NCI-H2171 (cell line): ENCODE measurements around the gene HSDL2.
"Not testable (repeated sequence)": the region's sequence is repeated elsewhere in the genome, so short reads cannot be mapped to it uniquely, and the experiment has no call there.

Experiments
- DNase-seq: peaks from one replicate; lab custom pipeline; 2025; lab: John Stamatoyannopoulos, UW

Gene HSDL2

DNA sequence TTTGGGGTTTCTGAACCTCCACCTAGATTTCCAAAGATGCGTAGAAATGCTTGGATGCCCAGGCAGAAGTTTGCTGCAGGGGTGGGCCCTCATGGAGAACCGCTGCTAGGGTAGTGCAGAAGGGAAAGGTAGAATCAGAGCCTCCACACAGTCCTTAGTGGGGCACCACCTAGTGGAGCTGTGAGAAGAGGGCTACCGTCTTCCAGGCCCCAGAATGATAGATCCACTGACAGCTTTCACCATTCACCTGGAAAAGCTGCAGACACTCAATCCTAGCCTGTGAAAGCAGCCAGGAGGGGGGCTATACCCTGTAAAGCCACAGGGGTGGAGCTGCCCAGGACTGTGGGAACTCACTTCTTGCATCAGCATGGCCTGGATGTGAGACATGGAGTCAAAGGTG lies 13.3 kb upstream of the HSDL2 start:
- DNase-seq: no peak

DNA sequence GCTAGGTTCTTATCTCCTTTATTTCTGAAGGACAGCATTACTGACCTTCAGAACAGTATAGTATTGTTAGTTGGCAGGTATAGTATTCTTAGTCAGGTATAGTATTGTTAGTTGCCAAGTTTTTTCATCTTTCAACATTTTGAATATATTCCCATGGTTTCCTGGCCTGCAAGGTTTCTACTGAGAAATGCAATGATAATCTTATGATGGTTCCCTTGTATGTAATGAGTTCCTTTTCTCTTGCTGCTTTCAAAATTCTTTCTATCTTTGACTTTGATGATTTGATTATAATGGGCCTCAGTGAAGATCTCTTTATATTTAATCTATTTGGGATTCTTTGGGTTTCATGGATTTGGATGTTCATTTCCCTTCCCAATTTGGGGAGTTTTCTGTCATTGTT lies 12.4 kb upstream of the HSDL2 start:
- DNase-seq: no peak

DNA sequence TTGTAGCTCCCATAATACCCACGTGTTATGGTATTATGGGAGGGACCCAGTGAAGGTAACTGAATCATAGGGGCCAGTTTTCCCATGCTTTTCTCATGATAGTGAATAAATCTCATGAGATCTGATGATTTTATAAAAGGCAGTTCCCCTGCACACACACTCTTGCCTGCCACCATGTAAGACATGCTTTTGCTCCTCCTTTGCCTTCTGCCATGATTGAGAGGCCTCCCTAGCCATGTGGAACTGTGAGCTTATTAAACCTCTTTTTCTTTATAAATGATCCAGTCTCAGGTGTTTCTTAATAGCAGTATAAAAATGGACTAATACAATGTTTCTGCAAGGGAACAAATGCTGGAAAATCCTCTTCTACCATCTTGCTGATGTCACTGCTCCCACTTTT lies 10.1 kb upstream of the HSDL2 start:
- no peak for DNase-seq

GRCh38 chr9:112371060-112371459 lies 8.8 kb upstream of the HSDL2 start:
- DNase-seq: no peak

- DNase-seq: not testable (repeated sequence)
Observed at GRCh38 chr9:112373666-112374065, 6.2 kb upstream of the HSDL2 start.

DNA sequence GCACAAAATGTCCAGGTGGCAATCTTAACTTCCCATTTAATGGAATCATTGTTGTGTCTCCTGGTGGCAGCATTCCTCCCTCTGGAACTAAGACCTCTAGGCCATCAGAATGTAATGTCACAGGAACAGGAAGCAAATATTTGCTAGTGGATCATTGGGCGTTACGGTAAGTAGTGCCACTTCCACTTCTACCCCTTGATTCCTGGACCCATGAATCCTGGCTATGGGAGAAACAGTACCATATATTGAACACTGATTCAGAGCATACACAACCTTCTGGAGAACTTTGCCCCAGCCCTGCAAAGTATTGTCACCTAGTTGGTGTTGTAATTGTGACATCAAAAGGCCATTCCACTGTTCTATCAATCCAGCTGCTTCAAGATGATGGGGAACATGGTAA lies 5.7 kb upstream of the HSDL2 start:
- not testable (repeated sequence) for DNase-seq

- DNase-seq: no peak
Observed at GRCh38 chr9:112375361-112375760, 4.5 kb upstream of the HSDL2 start.

GRCh38 chr9:112377087-112377486 lies 2.8 kb upstream of the HSDL2 start:
- no peak for DNase-seq

DNA sequence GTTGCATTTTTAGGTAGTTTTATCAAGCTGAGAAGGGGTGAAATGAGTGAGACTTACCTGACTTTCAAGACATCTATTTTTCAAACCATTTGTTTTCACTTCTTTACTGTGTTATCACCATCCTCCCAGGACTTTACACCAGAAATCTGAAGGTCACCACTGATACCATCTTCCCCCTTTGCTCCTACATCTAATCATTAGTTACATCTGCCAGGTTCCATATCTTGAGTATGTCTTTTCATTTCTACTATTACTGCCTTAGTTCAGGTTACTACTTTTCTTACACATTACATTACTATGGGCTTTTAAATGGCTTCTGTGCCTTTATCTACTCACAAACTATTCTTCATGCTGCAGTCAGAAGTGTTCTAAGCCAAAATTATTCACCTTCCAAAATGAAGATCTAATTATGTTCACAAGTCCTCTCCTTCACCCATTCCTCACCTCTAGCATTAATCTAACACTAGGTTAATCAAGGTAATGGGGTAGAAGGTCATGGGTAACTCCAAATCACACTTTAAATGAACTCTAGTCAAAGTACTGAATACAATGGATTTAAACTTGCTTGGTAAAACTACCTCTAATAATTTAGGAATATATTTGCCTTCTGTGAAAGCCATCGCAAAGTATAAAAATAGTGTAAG lies 2.1 kb upstream of the HSDL2 start:
- no peak for DNase-seq

DNA sequence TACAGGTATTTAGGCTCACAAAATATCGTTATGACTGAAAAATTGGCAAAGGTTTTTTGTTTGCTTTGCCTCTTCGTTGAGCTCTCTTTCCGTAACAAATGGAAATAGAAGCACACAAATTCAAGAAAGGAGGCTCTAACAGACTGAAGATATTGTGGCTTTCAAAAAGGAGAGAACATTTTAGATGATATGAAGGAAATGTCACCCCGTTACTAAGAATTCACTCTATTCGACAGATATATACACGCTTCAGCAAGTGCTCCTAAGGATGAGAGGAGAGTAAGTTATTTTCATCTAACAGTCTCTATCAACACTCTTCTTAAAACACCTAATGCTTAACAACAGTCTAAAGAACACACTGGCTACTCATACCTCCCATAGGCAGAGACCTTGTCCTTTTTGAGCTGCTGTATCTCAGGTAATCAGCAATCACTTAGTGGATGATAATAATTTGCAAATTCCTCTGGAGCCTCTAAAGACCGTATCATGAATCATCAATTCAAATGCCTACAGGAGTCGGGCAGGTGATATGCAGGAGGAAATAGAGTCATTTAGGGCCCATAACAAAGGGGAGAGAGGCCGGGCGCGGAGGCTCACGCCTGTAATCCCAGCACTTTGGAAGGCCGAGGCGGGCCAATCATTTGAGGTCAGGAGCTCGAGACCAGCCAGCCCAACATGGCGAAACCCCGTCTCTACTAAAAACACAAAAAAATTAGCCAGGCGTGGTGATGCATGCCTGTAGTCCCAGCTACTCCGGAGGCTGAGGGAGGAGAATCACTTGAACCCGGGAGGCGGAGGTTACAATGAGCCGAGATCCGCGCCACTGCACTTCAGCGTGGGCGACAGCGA lies 1.4 kb upstream of the HSDL2 start:
- DNase-seq: no peak

DNA sequence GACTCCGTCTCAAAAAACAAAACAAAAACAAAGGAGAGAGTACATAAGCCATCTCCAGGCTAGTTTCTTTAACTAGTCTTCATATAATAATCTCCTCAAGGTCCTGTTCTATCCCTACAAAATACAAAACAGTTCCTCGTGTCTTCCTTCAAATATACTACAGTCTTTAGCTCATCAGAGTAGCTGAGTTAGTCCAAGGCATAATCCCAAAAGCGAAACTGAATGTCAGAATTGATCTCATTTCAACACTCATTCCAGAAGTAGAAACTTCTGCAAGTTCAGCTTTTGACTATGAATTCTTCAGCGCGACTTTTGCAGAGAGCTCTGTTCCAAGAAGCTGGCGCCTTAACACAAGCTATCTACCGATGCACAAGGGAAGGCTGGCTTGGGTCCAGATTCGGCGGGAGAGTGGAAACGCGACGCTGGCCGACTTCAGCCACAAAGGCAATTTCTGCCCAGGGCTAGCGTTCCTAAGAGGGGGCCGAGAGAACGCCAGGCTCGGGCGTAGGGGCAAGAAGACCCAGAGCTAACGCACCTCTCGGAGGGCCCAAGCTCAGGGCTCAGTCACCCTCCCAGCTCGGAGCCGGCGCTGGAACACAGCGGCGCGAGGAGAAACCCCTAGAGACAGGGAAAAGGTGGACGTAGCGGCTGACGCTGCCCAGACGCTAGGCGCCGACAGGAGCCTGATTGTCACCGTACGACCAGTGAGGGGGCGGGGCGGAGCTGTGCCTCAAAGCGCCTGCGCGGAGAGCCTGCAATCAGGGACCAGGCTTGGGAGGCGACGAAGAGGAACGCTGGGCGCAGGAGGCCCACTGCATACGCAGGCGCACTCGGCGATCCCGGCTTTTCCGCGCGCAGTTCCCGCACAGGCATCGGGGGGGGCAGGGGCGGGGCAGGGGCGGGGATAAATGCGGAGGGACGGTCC lies 469 bp upstream of the HSDL2 start:
- DNase-seq: peak; percentile 95

- no peak for DNase-seq
Observed at GRCh38 chr9:112380825-112381221, 915 bp downstream of the HSDL2 start.

DNA sequence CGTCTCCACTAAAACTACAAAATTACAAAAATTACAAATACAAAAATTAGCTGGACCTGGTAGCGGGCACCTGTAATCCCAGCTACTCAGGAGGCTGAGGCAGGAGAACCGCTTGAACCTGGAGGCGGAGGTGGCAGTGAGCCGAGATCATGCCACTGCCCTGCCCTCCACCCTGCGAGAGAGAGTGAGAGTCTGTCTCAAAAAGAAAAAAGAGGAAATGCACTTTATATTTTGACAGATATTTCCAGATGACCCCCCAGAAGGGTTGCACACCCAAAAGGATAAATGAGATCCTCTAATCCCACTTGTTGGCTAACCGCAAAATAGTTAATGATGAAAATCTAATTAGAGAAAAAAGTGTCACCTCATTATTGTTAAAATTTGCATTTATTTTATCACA lies 2.2 kb downstream of the HSDL2 start:
- DNase-seq: no peak

DNA sequence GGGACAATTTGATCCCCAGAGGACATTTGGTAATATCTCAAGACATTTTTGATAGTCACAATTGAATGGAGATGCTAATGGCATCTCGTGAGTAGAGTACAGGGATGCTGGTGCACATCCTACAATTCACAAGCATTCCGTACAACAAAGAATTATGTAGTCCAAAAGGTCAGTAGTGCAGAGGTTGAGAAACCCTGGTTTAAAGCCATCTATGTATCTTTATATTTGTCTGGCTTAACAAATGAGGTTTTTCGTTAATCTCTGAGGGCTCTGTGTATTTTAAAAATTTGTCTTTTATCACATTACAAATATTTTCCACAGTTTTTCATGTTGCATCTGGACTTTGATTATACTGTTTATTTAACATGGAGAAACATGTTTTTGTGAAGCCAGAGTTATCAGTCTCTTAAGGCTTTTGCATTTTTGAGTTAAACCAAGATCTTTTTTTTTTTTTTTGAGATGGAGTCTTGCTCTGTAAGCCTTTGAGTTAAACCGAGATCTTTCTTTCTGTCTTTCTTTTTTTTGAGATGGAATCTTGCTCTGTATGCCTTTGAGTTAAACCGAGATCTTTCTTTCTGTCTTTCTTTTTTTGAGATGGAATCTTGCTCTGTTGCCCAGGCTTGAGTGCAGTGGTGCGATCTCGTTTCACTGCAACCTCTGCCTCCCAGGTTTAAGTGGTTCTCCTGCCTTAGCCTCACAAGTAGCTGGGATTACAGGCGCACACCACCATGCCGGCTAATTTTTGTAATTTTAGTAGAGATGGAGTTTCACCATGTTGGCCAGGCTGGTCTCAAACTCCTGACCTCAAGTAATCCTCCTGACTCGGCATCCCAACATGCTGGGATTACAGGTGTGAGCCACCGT lies 2.8 kb downstream of the HSDL2 start:
- no peak for DNase-seq

GRCh38 chr9:112384219-112384618 lies 4.3 kb downstream of the HSDL2 start:
- no peak for DNase-seq

DNA sequence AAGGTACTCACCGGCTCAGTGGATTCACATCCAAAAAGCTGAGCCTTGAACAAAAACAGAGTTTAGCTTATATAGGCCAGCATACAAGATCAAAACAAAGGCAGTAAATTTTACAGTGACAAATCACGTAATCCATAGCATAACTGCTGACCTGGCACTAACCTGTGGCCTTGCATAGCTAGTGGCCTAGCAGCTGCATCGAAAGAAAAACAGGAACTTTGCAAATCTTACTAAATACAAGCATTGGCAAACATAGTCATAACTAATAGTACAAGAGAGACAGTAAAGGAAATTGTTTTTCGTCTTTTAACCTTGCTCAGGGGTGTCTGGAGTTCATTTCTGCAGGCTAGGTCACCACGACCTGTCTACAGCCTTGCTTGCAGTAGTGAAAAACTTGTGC lies 4.8 kb downstream of the HSDL2 start:
- no peak for DNase-seq

- no peak for DNase-seq
Observed at GRCh38 chr9:112387115-112387514, 7.2 kb downstream of the HSDL2 start.

DNA sequence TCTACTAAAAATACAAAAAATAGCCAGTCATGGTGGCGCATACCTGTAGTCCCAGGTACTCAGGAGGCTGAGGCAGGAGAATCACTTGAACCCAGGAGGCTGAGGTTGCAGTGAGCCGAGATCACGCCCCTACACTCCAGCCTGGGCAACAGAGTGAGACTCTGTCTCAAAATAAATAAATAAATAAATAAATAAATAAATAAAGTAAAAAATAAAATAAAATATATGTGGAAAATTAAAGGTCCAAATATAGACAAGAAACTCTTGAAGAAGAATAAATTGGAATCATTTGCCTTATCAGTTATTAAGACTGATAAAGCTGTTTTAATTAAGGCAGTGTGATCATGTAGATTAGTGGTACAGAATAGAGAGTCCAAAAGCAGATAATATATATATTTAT lies 10.0 kb downstream of the HSDL2 start:
- not testable (repeated sequence) for DNase-seq

DNA sequence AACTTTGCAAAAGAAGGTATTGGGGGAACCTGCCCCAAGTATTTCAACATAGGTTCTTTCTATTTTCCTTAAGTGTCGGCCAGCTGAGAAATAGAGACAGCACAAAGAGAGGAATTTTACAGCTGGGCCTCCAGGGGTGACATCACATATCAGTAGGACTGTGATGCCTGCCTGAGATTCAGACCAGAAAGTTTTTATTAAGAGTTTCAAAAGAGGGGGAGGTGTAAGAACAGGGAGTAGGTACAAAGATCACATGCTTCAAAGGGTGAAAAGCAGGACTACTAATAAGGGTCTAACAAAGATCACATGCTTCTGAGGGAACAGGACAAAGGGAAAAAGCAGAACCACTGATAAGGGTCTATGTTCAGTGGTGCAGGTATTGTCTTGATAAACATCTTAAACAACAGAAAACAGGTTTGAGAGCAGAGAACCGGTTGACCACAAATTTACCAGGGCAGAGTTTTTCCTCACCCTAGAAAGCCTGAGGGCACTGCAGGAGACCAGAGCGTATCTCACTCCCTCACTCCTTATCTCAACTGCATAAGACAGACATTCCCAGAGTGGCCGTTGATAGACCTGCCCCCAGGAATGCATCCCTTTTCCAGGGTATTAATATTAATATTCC lies 12.1 kb downstream of the HSDL2 start:
- not testable (repeated sequence) for DNase-seq

- DNase-seq: not testable (repeated sequence)
Observed at GRCh38 chr9:112393146-112393545, 13.2 kb downstream of the HSDL2 start.

- no peak for DNase-seq
Observed at GRCh38 chr9:112396416-112396815, 16.5 kb downstream of the HSDL2 start.
